ENCODE data around the gene H2BW2.

- TF ChIP-seq PBX3 (CRISPR knock-in tag; IDR thresholded peaks at IDR 0.05) (no peak), CTCF (tag by site-specific recombination; IDR thresholded peaks at IDR 0.05) (no peak), KLF10 (tag by site-specific recombination; IDR thresholded peaks at IDR 0.05) (no peak), KLF16 (tag by site-specific recombination; IDR thresholded peaks at IDR 0.05) (no peak), ZNF610 (tag by site-specific recombination; IDR thresholded peaks at IDR 0.05; ENCODE audit: borderline replicate concordance) (no peak), ZBTB44 (tag by site-specific recombination; IDR thresholded peaks at IDR 0.05) (no peak)
These were observed 30.9 kb upstream of the H2BW2 start for GRCh38 chrX:104008831-104009230.

Measured in HEK293 (cell line).